Lower lobe of right lung (tissue), 2 donors: ENCODE data around the gene UBASH3A. TPM values are rescaled to one million over a fixed set of nuclear protein-coding genes. Genes with fewer than 3 reads are reported as not detected.
A peak's percentile ranks its signal among the peaks of the same experiment; 100 is the strongest.

Experiments used
- ATAC-seq, 2 donors: fragments of 200-7000 bp; cut with Tn5 transposase; one replicate each; pipeline ENCODE4 v1.9.1; 2020 to 2022; ENCODE audit warnings: mild to moderate bottlenecking in 2 of 2, moderate library complexity in 2 of 2
- DNase-seq: peaks from one replicate; pipeline ENCODE4 v3.0.0-alpha.2; 2020
- H3K27ac ChIP-seq: fragments of 200-600 bp; one replicate; pipeline ENCODE4 v1.8.0; 2022
- H3K27me3 ChIP-seq: fragments of 200-600 bp; one replicate; pipeline ENCODE4 v1.8.0; 2022; ENCODE audit warnings: low read depth
- H3K36me3 ChIP-seq: fragments of 200-600 bp; one replicate; pipeline ENCODE4 v1.8.0; 2022; ENCODE audit warnings: mild to moderate bottlenecking
- H3K4me1 ChIP-seq: fragments of 200-600 bp; one replicate; pipeline ENCODE4 v1.8.0; 2022
- H3K4me3 ChIP-seq: fragments of 200-600 bp; one replicate; pipeline ENCODE4 v1.8.0; 2022; ENCODE audit warnings: mild to moderate bottlenecking
- H3K9me3 ChIP-seq: fragments of 200-600 bp; one replicate; pipeline ENCODE4 v1.8.0; 2022
- intact Hi-C: fragments of 100-400 bp; cut with DNase I; formaldehyde crosslinking; loops from one replicate; pipeline ENCODE4 v1.11.0; 2022
- total RNA-seq: library from RNA; stranded (reverse); fragmentation: NEBNext Ultra II Directional; extraction: Animal tissue kit (Norgen Biotek cat#: 25700); gene quantifications from one replicate; pipeline ENCODE4 v1.2.1, GENCODE V29; 2021
- TF ChIP-seq, protein P1 (sequence below): fragments of 200-600 bp; IDR thresholded peaks from one replicate; pipeline ENCODE4 v1.8.0; 2022; ENCODE audit warnings: antibody characterized with exemption, mild to moderate bottlenecking
- donor health status: DM: no; HTN: yes; CAD: no; lungs with severe emphysema.

The UBASH3A gene
- total RNA-seq, 1 donor from 2014 or later: 1.2 TPM

DNA sequence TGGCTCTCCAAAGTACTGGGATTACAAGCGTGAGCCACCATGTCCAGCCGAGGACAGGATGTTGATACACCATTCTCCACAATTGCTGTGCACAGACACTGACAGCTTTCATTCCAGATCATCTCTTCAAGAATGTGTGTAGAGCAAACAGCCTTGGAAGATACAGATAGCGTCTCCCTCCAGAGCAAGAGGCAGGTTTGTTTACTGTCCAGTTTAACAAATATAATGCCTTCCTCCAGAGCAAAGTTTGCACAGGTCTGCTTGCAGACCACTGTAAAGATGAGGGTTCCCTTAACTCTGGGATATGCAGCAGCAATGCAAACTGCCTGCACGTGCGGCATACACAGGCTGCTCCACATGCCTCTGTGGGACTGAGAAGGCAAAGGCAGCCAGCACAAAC is 12.4 kb upstream of the UBASH3A start:
- TF ChIP-seq, protein P1, sequence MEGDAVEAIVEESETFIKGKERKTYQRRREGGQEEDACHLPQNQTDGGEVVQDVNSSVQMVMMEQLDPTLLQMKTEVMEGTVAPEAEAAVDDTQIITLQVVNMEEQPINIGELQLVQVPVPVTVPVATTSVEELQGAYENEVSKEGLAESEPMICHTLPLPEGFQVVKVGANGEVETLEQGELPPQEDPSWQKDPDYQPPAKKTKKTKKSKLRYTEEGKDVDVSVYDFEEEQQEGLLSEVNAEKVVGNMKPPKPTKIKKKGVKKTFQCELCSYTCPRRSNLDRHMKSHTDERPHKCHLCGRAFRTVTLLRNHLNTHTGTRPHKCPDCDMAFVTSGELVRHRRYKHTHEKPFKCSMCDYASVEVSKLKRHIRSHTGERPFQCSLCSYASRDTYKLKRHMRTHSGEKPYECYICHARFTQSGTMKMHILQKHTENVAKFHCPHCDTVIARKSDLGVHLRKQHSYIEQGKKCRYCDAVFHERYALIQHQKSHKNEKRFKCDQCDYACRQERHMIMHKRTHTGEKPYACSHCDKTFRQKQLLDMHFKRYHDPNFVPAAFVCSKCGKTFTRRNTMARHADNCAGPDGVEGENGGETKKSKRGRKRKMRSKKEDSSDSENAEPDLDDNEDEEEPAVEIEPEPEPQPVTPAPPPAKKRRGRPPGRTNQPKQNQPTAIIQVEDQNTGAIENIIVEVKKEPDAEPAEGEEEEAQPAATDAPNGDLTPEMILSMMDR: no peak
- DNase-seq: no peak
- Histone ChIP-seq H3K27me3 (no peaks in the 10 kb centered on the region), H3K4me1 (peaks cover 6% of the 10 kb centered on the region), H3K36me3 (no peaks in the 10 kb centered on the region), H3K4me3 (no peak overlapping the region), H3K27ac (no peak overlapping the region), H3K9me3 (no peaks in the 10 kb centered on the region)
- intact Hi-C loops: no loop called here
- no peak for ATAC-seq

GRCh38 chr21:42392731-42393442 is 10.8 kb upstream of the UBASH3A start:
- no peak for ATAC-seq
- no peak overlapping the region for H3K4me3 ChIP-seq
- TF ChIP-seq, protein P1: no peak
- no peaks in the 10 kb centered on the region for H3K36me3 ChIP-seq
- no peaks in the 10 kb centered on the region for H3K27me3 ChIP-seq
- peaks cover 6% of the 10 kb centered on the region for H3K4me1 ChIP-seq
- no peak overlapping the region for H3K27ac ChIP-seq
- no peaks in the 10 kb centered on the region for H3K9me3 ChIP-seq
- no peak for DNase-seq
- intact Hi-C loops: no loop called here

DNA sequence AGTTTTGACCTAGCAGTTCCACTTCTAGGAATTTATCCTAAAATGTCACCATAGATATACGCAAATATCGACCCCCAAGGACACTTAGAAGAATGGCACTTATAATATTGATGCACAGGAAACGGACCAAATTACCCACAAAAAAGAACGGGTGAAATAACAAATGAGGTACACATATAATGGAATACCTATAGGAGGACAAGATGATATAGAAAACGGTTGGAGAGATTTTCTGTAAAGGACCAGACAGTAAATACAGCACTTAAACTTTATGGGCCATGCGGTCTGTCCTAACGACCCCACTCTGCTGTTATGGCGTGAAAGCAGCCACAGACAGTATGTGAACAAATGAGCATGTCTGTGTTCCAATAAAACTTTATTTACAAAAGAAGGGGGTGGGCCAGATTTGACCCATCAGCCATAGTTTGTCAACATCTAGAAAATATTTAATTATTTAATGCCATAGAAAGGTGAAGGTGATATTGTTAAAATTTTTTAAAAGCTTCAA is 10.2 kb upstream of the UBASH3A start:
- H3K27me3 ChIP-seq: no peaks in the 10 kb centered on the region
- H3K9me3 ChIP-seq: no peaks in the 10 kb centered on the region
- peaks cover 6% of the 10 kb centered on the region for H3K4me1 ChIP-seq
- DNase-seq (no peak), ATAC-seq (no peak)
- H3K4me3 ChIP-seq: no peak overlapping the region
- intact Hi-C loops: no loop called here
- TF ChIP-seq, protein P1: no peak
- H3K36me3 ChIP-seq: no peaks in the 10 kb centered on the region
- no peak overlapping the region for H3K27ac ChIP-seq

DNA sequence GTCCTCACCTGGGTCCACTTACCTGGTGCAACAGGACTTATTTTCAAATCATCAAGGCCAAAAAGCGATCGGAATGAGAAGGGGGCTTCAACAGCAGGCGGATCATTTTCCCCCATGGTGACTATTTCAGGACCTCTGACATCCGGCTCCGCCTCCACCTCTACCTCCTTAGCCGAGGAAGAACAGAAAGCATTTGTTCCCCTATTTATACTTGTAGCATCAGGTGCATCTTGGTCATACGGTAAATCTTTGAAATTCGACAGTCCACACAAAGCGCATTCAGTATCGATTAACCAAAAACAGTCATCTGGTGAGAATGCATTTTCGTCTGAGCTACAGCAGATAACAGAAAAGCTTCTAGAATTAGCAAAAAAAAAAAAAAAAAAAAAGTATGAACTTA is 8.4 kb upstream of the UBASH3A start:
- Histone ChIP-seq H3K27me3 (no peaks in the 10 kb centered on the region), H3K36me3 (no peaks in the 10 kb centered on the region), H3K27ac (no peak overlapping the region), H3K4me3 (no peak overlapping the region), H3K4me1 (peaks cover 6% of the 10 kb centered on the region), H3K9me3 (no peaks in the 10 kb centered on the region)
- DNase-seq: no peak
- TF ChIP-seq, protein P1: no peak
- ATAC-seq: no peak
- intact Hi-C loops: no loop called here

- Histone ChIP-seq H3K27ac (peak within 1 kb of the TSS; percentile 47), H3K9me3 (no peaks in the 10 kb centered on the region), H3K27me3 (no peaks in the 10 kb centered on the region), H3K36me3 (no peaks in the 10 kb centered on the region), H3K4me3 (no peak within 1 kb of the TSS), H3K4me1 (peaks cover 6% of the 10 kb centered on the region)
- TF ChIP-seq, protein P1: no peak
- DNase-seq (peak; percentile 62), ATAC-seq (peak; percentile 89)
- intact Hi-C loops: no loop called here
These were observed 7.6 kb upstream of the UBASH3A start, which contains the start of gene TMPRSS3 for GRCh38 chr21:42395905-42396651. Gene TMPRSS3 (minus strand): TSS chr21:42396052. CDS start chr21:42395417, 635 bp downstream.
